Lower leg skin (tissue), 4 donors: ENCODE data around the gene CYP19A1. TPM values are rescaled to one million over a fixed set of nuclear protein-coding genes. Genes with fewer than 3 reads are reported as not detected.

ENCODE experiments used
- DNase-seq, 2 donors: peaks; one replicate each; pipeline ENCODE4 v3.0.0-alpha.2; 2019; ENCODE audit warnings: low spot score in 2 of 2
- H3K4me3 ChIP-seq: fragments of 200-600 bp; sonication (generic); 2 replicates; pipeline ENCODE4 v1.5.1; 2017; ENCODE audit warnings: mild to moderate bottlenecking, low read depth; ENCODE audit not compliant: poor library complexity, severe bottlenecking
- POLR2A ChIP-seq, 2 donors: fragments of 450-650 bp; IDR thresholded peaks; one replicate each; pipeline ENCODE4 v1.6.1; 2016 to 2017; ENCODE audit warnings: antibody characterized with exemption in 2 of 2, mild to moderate bottlenecking in 1 of 2, moderate library complexity in 1 of 2
- WGBS, 2 donors: methylation state at CpG; one replicate each; pipeline ENCODE4 v1.1.5; 2018; 5-methylcytosine and 5-hydroxymethylcytosine counted together
- intact Hi-C: fragments of 100-400 bp; cut with DNase I; formaldehyde crosslinking; loops from one replicate; pipeline ENCODE4 v1.15.0; 2023; ENCODE audit warnings: low total_unique reads
- total RNA-seq, 4 donors: library from RNA; depleted of rRNA; stranded (reverse); fragments of >200 nt; gene quantifications; one replicate each; pipeline ENCODE4 v1.1.0, GENCODE V29; 2016
- TF ChIP-seq, protein P1 (sequence below), 3 donors: fragments of 450-650 bp; IDR thresholded peaks; one replicate each; pipeline ENCODE4 v1.5.1; 2016; ENCODE audit warnings: antibody characterized with exemption in 3 of 3, mild to moderate bottlenecking in 3 of 3, moderate library complexity in 2 of 3

The CYP19A1 gene
- 1 to 10 TPM in 3 of 4 donors, under 1 TPM in 1; 0.51 to 6.2 (median 2.6) TPM for total RNA-seq

DNA sequence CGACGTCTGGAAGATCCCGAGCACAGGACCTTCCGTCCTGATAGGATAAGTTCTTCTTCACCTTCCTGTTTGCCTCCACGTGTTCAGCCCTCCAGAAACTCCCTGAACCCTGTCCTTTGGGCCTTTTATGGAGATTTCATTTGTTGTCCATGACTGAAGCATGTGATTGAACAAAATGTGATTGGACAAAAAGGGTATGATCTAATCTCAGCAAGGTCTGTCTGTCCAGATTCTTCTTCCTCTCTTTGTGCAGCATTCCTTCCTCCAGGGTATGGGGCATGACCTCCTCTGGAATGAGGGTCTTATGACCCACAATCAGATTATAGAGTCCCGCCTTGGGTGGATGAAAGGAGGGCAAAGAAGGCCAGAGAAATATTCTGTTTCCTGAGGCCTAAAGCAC, at the start of gene CYP19A1:
TSS of gene CYP19A1 (minus strand) at position 101 of the 400 bp plus-strand sequence. CDS start 95,684 bp downstream, outside the sequence.
- TF ChIP-seq POLR2A (IDR thresholded peaks at IDR 0.05) = no peak
- TF ChIP-seq, protein P1, sequence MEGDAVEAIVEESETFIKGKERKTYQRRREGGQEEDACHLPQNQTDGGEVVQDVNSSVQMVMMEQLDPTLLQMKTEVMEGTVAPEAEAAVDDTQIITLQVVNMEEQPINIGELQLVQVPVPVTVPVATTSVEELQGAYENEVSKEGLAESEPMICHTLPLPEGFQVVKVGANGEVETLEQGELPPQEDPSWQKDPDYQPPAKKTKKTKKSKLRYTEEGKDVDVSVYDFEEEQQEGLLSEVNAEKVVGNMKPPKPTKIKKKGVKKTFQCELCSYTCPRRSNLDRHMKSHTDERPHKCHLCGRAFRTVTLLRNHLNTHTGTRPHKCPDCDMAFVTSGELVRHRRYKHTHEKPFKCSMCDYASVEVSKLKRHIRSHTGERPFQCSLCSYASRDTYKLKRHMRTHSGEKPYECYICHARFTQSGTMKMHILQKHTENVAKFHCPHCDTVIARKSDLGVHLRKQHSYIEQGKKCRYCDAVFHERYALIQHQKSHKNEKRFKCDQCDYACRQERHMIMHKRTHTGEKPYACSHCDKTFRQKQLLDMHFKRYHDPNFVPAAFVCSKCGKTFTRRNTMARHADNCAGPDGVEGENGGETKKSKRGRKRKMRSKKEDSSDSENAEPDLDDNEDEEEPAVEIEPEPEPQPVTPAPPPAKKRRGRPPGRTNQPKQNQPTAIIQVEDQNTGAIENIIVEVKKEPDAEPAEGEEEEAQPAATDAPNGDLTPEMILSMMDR (IDR thresholded peaks at IDR 0.05) = no peak
- no peak for DNase-seq
- intact Hi-C loops = no loop called here
- H3K4me3 ChIP-seq = no peak within 1 kb of the TSS
- 89 to 96% methylated on average over 6 of the region's 6 CpGs for WGBS, 2 donors

- WGBS, 2 donors = 96 to 99% methylated on average over 3 of the region's 3 CpGs
- no peak for DNase-seq
- intact Hi-C loops = loop anchor here (10.0 kb wide), 1 partner anchor 223 kb away; no protein-coding TSS in a partner anchor
- no peak overlapping the region for H3K4me3 ChIP-seq
- no peak for TF ChIP-seq POLR2A (IDR thresholded peaks at IDR 0.05)
- TF ChIP-seq, protein P1 (IDR thresholded peaks at IDR 0.05) = no peak
These were observed 49.3 kb upstream of the CYP19A1 start for GRCh38 chr15:51387699-51388041.

DNA sequence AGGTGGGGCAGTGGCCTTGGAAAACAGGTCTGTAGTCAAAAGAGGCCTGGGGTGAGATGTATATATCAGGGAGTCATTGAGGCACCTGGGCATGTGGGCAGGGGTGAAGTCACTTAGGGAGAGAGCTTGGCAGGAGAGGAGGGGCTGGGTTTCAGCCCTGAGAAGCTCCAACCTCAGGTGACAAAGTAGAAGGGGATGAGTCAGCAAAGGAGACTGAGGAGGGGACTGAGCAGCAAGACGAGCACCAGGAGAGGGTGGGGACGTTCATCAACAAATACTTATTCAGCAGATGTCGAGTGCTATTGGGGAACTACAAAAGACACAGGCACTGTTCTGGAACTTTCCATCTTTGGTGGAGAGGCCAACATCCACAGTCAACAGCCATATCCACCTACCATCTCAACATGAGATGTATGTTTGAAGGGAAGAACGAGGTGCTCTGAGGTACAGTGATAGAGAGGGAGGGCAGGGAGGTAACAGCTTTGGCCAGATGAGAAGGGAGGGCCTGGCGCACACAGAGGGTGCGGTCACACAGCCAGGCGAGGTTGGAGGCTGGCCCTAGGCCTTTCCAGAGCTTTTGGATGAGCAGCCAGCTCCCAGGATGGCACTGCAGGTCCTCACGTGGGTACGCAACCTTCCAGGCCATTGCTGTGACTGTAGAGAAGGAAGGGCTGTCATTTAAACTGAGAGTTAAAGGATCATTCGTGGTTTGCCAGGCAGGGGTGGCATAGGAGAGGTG, 48.7 kb upstream of the CYP19A1 start:
- H3K4me3 ChIP-seq = no peak overlapping the region
- TF ChIP-seq, protein P1 (IDR thresholded peaks at IDR 0.05) = no peak
- TF ChIP-seq POLR2A (IDR thresholded peaks at IDR 0.05) = no peak
- 71 to 85% methylated on average over 10 of the region's 10 CpGs for WGBS, 2 donors
- intact Hi-C loops = loop anchor here (10.0 kb wide), 1 partner anchor 222 kb away; no protein-coding TSS in a partner anchor
- peak in 1 of 2 donors; percentile 75 for DNase-seq

- TF ChIP-seq, protein P1 (IDR thresholded peaks at IDR 0.05) = no peak
- TF ChIP-seq POLR2A (IDR thresholded peaks at IDR 0.05) = no peak
- 88 to 94% methylated on average over 12 of the region's 12 CpGs for WGBS, 2 donors
- DNase-seq = no peak
- no peak overlapping the region for H3K4me3 ChIP-seq
- intact Hi-C loops = loop anchor here (10.0 kb wide), 1 partner anchor 222 kb away; no protein-coding TSS in a partner anchor
These were observed 48.1 kb upstream of the CYP19A1 start for GRCh38 chr15:51386486-51386885.

DNA sequence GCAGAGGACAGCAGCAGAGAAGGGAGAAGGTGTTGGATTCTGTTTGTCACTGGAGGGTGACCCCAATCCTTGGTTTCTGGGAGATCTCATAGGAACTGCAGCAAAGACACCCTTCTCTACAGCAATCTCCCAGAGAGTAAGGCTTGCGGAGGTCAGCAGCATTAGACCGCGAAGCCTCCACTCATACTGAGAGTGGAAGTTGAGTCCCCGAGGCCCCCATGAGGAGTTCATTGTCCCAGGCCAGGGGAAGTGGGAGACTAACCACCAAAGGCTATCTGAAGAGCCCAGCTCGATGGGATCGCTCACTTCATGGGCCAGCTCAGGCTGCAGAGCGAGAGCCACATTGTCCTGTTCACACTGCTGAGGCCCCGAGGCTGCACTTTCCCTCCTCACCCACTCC, 47.6 kb upstream of the CYP19A1 start:
- no peak for TF ChIP-seq POLR2A (IDR thresholded peaks at IDR 0.05)
- TF ChIP-seq, protein P1 (IDR thresholded peaks at IDR 0.05) = no peak
- WGBS, 2 donors = 82 to 93% methylated on average over 8 of the region's 8 CpGs
- no peak overlapping the region for H3K4me3 ChIP-seq
- intact Hi-C loops = loop anchor here (10.0 kb wide), 1 partner anchor 221 kb away; no protein-coding TSS in a partner anchor
- DNase-seq = peak in 1 of 2 donors; percentile 49
